GM12892 (cell line): ENCODE results near the gene OLFML1.

Experiments
- DNase-seq: peaks from one replicate; pipeline ENCODE4 v3.0.0; 2011; ENCODE audit not compliant: insufficient read length
- FAIRE-seq: peaks from 2 replicates; lab custom pipeline; 2011; peaks lifted over from hg19 to GRCh38; lab: Jason Lieb, UNC
- POLR2A ChIP-seq: IDR thresholded peaks from 2 replicates; pipeline ENCODE4 v1.6.1; 2011; ENCODE audit warnings: low read depth, low read length, control low read depth
- POLR2AphosphoS5 ChIP-seq: IDR thresholded peaks from 2 replicates; pipeline ENCODE4 v1.6.1; 2011; ENCODE audit warnings: low read depth, low read length, control low read depth
- TAF1 ChIP-seq: IDR thresholded peaks from 2 replicates; pipeline ENCODE4 v1.6.1; 2011; ENCODE audit warnings: low read depth, mild to moderate bottlenecking, control low read depth, low read length, borderline replicate concordance

Gene OLFML1

GRCh38 chr11:7484645-7485044, 661 bp upstream of the OLFML1 start:
- no peak for FAIRE-seq
- DNase-seq: no peak
- no peak for TF ChIP-seq TAF1
- no peak for TF ChIP-seq POLR2AphosphoS5
- TF ChIP-seq POLR2A: no peak

- DNase-seq (no peak), FAIRE-seq (no peak)
- TF ChIP-seq TAF1: no peak
- TF ChIP-seq POLR2A: no peak
- TF ChIP-seq POLR2AphosphoS5: no peak
These were observed 933 bp downstream of the OLFML1 start for GRCh38 chr11:7486098-7486780.

- FAIRE-seq (no peak), DNase-seq (no peak)
- TF ChIP-seq POLR2AphosphoS5 (no peak), TAF1 (no peak), POLR2A (no peak)
These were observed 1.5 kb downstream of the OLFML1 start for GRCh38 chr11:7486781-7487140.

- TF ChIP-seq TAF1 (no peak), POLR2A (no peak), POLR2AphosphoS5 (no peak)
- FAIRE-seq (no peak), DNase-seq (no peak)
These were observed 2.1 kb downstream of the OLFML1 start for GRCh38 chr11:7487360-7487759.

GRCh38 chr11:7488681-7489080, 3.4 kb downstream of the OLFML1 start:
- TF ChIP-seq POLR2A: no peak
- no peak for TF ChIP-seq POLR2AphosphoS5
- TF ChIP-seq TAF1: no peak
- no peak for DNase-seq
- no peak for FAIRE-seq

GRCh38 chr11:7489376-7489775, 4.1 kb downstream of the OLFML1 start:
- DNase-seq: no peak
- FAIRE-seq: no peak
- TF ChIP-seq TAF1 (no peak), POLR2A (no peak), POLR2AphosphoS5 (no peak)

GRCh38 chr11:7490054-7490453, 4.7 kb downstream of the OLFML1 start:
- DNase-seq (no peak), FAIRE-seq (no peak)
- TF ChIP-seq POLR2AphosphoS5 (no peak), POLR2A (no peak)

GRCh38 chr11:7490535-7490934, 5.2 kb downstream of the OLFML1 start:
- no peak for FAIRE-seq
- TF ChIP-seq POLR2A: no peak
- TF ChIP-seq TAF1: no peak
- TF ChIP-seq POLR2AphosphoS5: no peak
- DNase-seq: no peak

GRCh38 chr11:7492253-7492652, 6.9 kb downstream of the OLFML1 start:
- DNase-seq: no peak
- TF ChIP-seq TAF1 (no peak), POLR2A (no peak), POLR2AphosphoS5 (no peak)
- no peak for FAIRE-seq

- FAIRE-seq: no peak
- TF ChIP-seq POLR2A: no peak
- no peak for TF ChIP-seq TAF1
- no peak for TF ChIP-seq POLR2AphosphoS5
- DNase-seq: no peak
These were observed 8.4 kb downstream of the OLFML1 start for GRCh38 chr11:7493670-7494069.

- no peak for TF ChIP-seq POLR2A
- DNase-seq: no peak
- peak; percentile 68 for FAIRE-seq
These were observed 8.9 kb downstream of the OLFML1 start for GRCh38 chr11:7494086-7494745.

GRCh38 chr11:7495882-7496551, 10.7 kb downstream of the OLFML1 start:
- FAIRE-seq (peak; percentile 94), DNase-seq (no peak)
- no peak for TF ChIP-seq TAF1
- TF ChIP-seq POLR2AphosphoS5: no peak
- TF ChIP-seq POLR2A: no peak

GRCh38 chr11:7498193-7498592, 12.9 kb downstream of the OLFML1 start:
- DNase-seq (no peak), FAIRE-seq (peak; percentile 30)
- TF ChIP-seq TAF1 (no peak), POLR2AphosphoS5 (no peak), POLR2A (no peak)
